Keratinocyte (primary cell): Measurements from ENCODE around the gene ARHGAP15. TPM values are rescaled to one million over a fixed set of nuclear protein-coding genes. Genes with fewer than 3 reads are reported as not detected.

ENCODE experiments used
- DNase-seq: peaks from one replicate; pipeline ENCODE4 v3.0.0-alpha.2; 2011; ENCODE audit warnings: low read depth, missing footprints, low spot score
- FAIRE-seq: peaks from 2 replicates; lab custom pipeline; 2011; peaks lifted over from hg19 to GRCh38; lab: Jason Lieb, UNC
- H2AFZ ChIP-seq: 2 replicates; pipeline ENCODE4 v1.6.0; 2012; ENCODE audit warnings: low read length, control low read depth, inconsistent platforms; ENCODE audit not compliant: control insufficient read depth
- H3K27ac ChIP-seq: 2 replicates; pipeline ENCODE4 v1.5.1; 2011; ENCODE audit warnings: low read length; ENCODE audit not compliant: control insufficient read depth, insufficient read depth
- H3K27me3 ChIP-seq: 3 replicates; pipeline ENCODE4 v1.6.0; 2011; ENCODE audit warnings: low read length; ENCODE audit not compliant: control insufficient read depth, insufficient read depth; ENCODE audit errors: extremely low read depth
- H3K36me3 ChIP-seq, 2 experiments: 2 replicates in 1 of 2; 3 replicates in 1 of 2; pipeline ENCODE4 v1.5.1; 2011; ENCODE audit warnings: low read length in 2 of 2, mild to moderate bottlenecking in 1 of 2; ENCODE audit not compliant: control insufficient read depth in 2 of 2, insufficient read depth in 2 of 2; ENCODE audit errors: extremely low read depth in 1 of 2
- H3K4me1 ChIP-seq: 3 replicates; pipeline ENCODE4 v1.5.1; 2011; ENCODE audit warnings: low read length; ENCODE audit not compliant: control insufficient read depth, insufficient read depth; ENCODE audit errors: extremely low read depth
- H3K4me2 ChIP-seq: 3 replicates; pipeline ENCODE4 v1.6.0; 2011; ENCODE audit warnings: low read depth, low read length; ENCODE audit not compliant: control insufficient read depth, insufficient read depth; ENCODE audit errors: extremely low read depth
- H3K4me3 ChIP-seq, 3 experiments: fragments of 200-600 bp in 1 of 3; sonication (generic) in 1 of 3; 2 replicates in 2 of 3; 3 replicates in 1 of 3; pipeline ENCODE4 v1.5.1; 2011 to 2016; ENCODE audit warnings: low read length in 3 of 3, mild to moderate bottlenecking in 3 of 3, control low read depth in 2 of 3, inconsistent platforms in 1 of 3, low read depth in 1 of 3, mixed read lengths in 1 of 3, mixed run types in 1 of 3, moderate library complexity in 1 of 3; ENCODE audit not compliant: control insufficient read depth in 2 of 3, insufficient read depth in 2 of 3; ENCODE audit errors: extremely low read depth in 1 of 3
- H3K79me2 ChIP-seq: 2 replicates; pipeline ENCODE4 v1.6.0; 2012; ENCODE audit warnings: low read length; ENCODE audit not compliant: control insufficient read depth, insufficient read depth
- H3K9ac ChIP-seq: 3 replicates; pipeline ENCODE4 v1.6.0; 2011; ENCODE audit warnings: low read length; ENCODE audit not compliant: control insufficient read depth, insufficient read depth; ENCODE audit errors: extremely low read depth
- H3K9me1 ChIP-seq: 3 replicates; pipeline ENCODE4 v1.6.0; 2011; ENCODE audit warnings: low read length; ENCODE audit not compliant: control insufficient read depth, insufficient read depth; ENCODE audit errors: extremely low read depth
- H3K9me3 ChIP-seq: 2 replicates; pipeline ENCODE4 v1.5.1; 2012; ENCODE audit warnings: low read depth, low read length; ENCODE audit not compliant: control insufficient read depth
- H4K20me1 ChIP-seq: 3 replicates; pipeline ENCODE4 v1.6.0; 2011; ENCODE audit warnings: low read length; ENCODE audit not compliant: control insufficient read depth, insufficient read depth; ENCODE audit errors: extremely low read depth
- EZH2 ChIP-seq: IDR thresholded peaks from one replicate; pipeline ENCODE4 v1.6.1; 2012; ENCODE audit warnings: inconsistent platforms, mild to moderate bottlenecking, low read length, moderate library complexity
- dilution Hi-C: fragments of 300-500 bp; cut with MboI; formaldehyde crosslinking; loops from one replicate; pipeline ENCODE4 v1.7.0; 2020; ENCODE audit warnings: low sequenced_read_pairs; ENCODE audit not compliant: extremely low pct_ligation_motif_present
- polyA plus RNA-seq, 5 experiments: library from polyadenylated mRNA; depleted of rRNA in 3 of 5; stranded (reverse) in 3 of 5; stranded (forward) in 1 of 5; unstranded in 1 of 5; fragments of >200 nt; gene quantifications; 1 replicate in 1 of 5; 2 replicates in 3 of 5; 3 replicates in 1 of 5; pipeline versions ENCODE4 v1.2.1 to v1.2.3, GENCODE V29; 2011 to 2012; ENCODE audit warnings: missing spikeins in 2 of 5, low read depth in 1 of 5, low replicate concordance in 1 of 5
- TF ChIP-seq, protein P1 (sequence below), 3 experiments: IDR thresholded peaks in 1 of 3; conservative IDR thresholded peaks in 1 of 3; optimal IDR thresholded peaks in 1 of 3; 2 replicates in 2 of 3; 3 replicates in 1 of 3; pipeline versions ENCODE3 to v1.5.1; 2011; ENCODE audit warnings: low read length in 3 of 3, mild to moderate bottlenecking in 3 of 3, moderate library complexity in 2 of 3, control low read depth in 1 of 3, inconsistent platforms in 1 of 3; ENCODE audit not compliant: insufficient read depth in 2 of 3; ENCODE audit errors: extremely low read depth in 1 of 3

ARHGAP15 gene
- polyA plus RNA-seq, 1 donor (not counting 4 experiments of a cell fraction or from before 2014, with no cell fraction given): not detected

DNA sequence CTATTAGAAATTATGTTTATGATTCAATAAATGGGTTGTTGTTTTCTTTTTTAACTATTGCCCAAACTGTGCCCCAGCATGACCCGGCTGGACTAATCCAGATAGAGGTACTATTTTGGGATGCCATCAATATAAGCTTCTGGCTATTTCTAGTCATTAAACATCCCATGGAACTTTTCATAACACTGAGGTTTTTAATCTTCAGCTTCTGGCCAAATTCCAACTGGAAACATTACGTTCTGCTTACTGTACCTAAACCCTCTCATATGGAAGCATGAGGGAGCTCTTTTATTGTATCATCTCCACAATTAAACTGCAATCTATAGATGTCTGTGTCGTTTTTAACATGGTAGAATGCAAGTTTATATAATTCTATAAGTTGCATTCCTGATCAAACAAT, 674.7 kb downstream of the ARHGAP15 start:
- H3K9me1 ChIP-seq: no peaks in the 10 kb centered on the region
- no peak overlapping the region for H3K9ac ChIP-seq

DNA sequence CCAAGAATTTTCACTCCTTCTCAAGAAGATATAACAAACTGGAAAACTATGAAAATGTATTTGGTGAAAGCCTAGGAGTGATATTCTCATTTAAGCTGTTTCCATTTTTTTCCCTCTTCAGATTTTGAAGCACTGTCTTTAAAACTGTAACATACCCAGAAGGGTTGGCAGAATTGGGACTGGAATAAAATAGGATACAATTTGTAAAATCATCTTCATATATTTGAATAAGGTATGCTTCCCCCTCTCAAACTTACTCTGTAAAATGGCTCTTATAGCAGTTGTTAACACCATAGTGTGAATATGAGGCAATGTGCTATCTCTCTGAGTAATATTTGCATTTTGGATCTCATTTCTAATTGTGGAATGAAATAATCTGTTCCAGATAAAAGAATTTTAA, 676.4 kb downstream of the ARHGAP15 start:
- Histone ChIP-seq H3K27ac (no peak overlapping the region), H3K9me3 (no peaks in the 10 kb centered on the region), H3K9ac (no peak overlapping the region), H3K4me1 (no peaks in the 10 kb centered on the region), H2AFZ (no peak overlapping the region), H3K4me2 (no peak overlapping the region), H3K79me2 (no peaks in the 10 kb centered on the region), H4K20me1 (no peaks in the 10 kb centered on the region), H3K9me1 (no peaks in the 10 kb centered on the region), H3K27me3 (no peaks in the 10 kb centered on the region), H3K36me3 (no peaks in the 10 kb centered on the region), H3K4me3 (no peak overlapping the region)
- FAIRE-seq (no peak), DNase-seq (no peak)
- TF ChIP-seq EZH2: no peak
- TF ChIP-seq, protein P1, sequence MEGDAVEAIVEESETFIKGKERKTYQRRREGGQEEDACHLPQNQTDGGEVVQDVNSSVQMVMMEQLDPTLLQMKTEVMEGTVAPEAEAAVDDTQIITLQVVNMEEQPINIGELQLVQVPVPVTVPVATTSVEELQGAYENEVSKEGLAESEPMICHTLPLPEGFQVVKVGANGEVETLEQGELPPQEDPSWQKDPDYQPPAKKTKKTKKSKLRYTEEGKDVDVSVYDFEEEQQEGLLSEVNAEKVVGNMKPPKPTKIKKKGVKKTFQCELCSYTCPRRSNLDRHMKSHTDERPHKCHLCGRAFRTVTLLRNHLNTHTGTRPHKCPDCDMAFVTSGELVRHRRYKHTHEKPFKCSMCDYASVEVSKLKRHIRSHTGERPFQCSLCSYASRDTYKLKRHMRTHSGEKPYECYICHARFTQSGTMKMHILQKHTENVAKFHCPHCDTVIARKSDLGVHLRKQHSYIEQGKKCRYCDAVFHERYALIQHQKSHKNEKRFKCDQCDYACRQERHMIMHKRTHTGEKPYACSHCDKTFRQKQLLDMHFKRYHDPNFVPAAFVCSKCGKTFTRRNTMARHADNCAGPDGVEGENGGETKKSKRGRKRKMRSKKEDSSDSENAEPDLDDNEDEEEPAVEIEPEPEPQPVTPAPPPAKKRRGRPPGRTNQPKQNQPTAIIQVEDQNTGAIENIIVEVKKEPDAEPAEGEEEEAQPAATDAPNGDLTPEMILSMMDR (optimal IDR thresholded peaks at IDR 0.05 in 1 of 3, IDR thresholded peaks at IDR 0.05 in 1 of 3, conservative IDR thresholded peaks at IDR 0.05 in 1 of 3; ENCODE audit: extremely low read depth in 1 of 3, insufficient read depth in 2 of 3, low read length in 3 of 3): no peak
- dilution Hi-C loops: no loop called here

More for the DNA sequence above, 674.7 kb downstream of the ARHGAP15 start:
- Histone ChIP-seq H3K4me1 (no peaks in the 10 kb centered on the region), H4K20me1 (no peaks in the 10 kb centered on the region), H3K4me3 (no peak overlapping the region), H3K27ac (no peak overlapping the region), H3K4me2 (no peak overlapping the region), H3K9me3 (no peaks in the 10 kb centered on the region), H3K36me3 (no peaks in the 10 kb centered on the region), H2AFZ (no peak overlapping the region), H3K27me3 (no peaks in the 10 kb centered on the region), H3K79me2 (no peaks in the 10 kb centered on the region)
- TF ChIP-seq, protein P1 (optimal IDR thresholded peaks at IDR 0.05 in 1 of 3, IDR thresholded peaks at IDR 0.05 in 1 of 3, conservative IDR thresholded peaks at IDR 0.05 in 1 of 3; ENCODE audit: extremely low read depth in 1 of 3, insufficient read depth in 2 of 3, low read length in 3 of 3): no peak
- TF ChIP-seq EZH2: no peak
- no peak for FAIRE-seq
- dilution Hi-C loops: no loop called here
- DNase-seq: no peak
